GM18951 (cell line): ENCODE measurements around the gene PC.

ENCODE experiments used
- POLR2A ChIP-seq: IDR thresholded peaks from 4 replicates; pipeline ENCODE4 v1.6.1; 2011; ENCODE audit warnings: mild to moderate bottlenecking; ENCODE audit not compliant: insufficient read length, insufficient read depth; ENCODE audit errors: extremely low read depth
- in situ Hi-C: fragments of 300-500 bp; cut with MboI; formaldehyde crosslinking; loops from one replicate; pipeline ENCODE4 v1.12.0; 2022; ENCODE audit warnings: low sequenced_read_pairs, mixed read lengths, inconsistent platforms; ENCODE audit not compliant: unreplicated experiment

PC gene

GRCh38 chr11:66848671-66849500 is 109.3 kb downstream of the PC start:
- in situ Hi-C loops: loop anchor here (25.0 kb wide), 1 partner anchor 287 kb away; the partner anchor contains the start of gene CTSF
- TF ChIP-seq POLR2A: no peak

- TF ChIP-seq POLR2A: no peak
- in situ Hi-C loops: loop anchor here (25.0 kb wide), 1 partner anchor 285 kb away; the partner anchor contains the start of gene CTSF
Observed at GRCh38 chr11:66847461-66848232, 110.5 kb downstream of the PC start.

- in situ Hi-C loops: loop anchor here (25.0 kb wide), 1 partner anchor 284 kb away; the partner anchor contains the start of gene CTSF
Observed at GRCh38 chr11:66846671-66847091, 111.5 kb downstream of the PC start.

GRCh38 chr11:66845876-66846212 is 112.3 kb downstream of the PC start:
- TF ChIP-seq POLR2A: no peak
- in situ Hi-C loops: loop anchor here (25.0 kb wide), 1 partner anchor 284 kb away; the partner anchor contains the start of gene CTSF

More at GRCh38 chr11:66846671-66847091, 111.5 kb downstream of the PC start:
- no peak for TF ChIP-seq POLR2A

- TF ChIP-seq POLR2A: no peak
- in situ Hi-C loops: loop anchor here (25.0 kb wide), 1 partner anchor 283 kb away; the partner anchor contains the start of gene CTSF
Observed at GRCh38 chr11:66845143-66845875, 112.9 kb downstream of the PC start.

GRCh38 chr11:66844496-66845142 is 113.6 kb downstream of the PC start:
- in situ Hi-C loops: loop anchor here (25.0 kb wide), 1 partner anchor 282 kb away; the partner anchor contains the start of gene CTSF
- TF ChIP-seq POLR2A: no peak

- no peak for TF ChIP-seq POLR2A
- in situ Hi-C loops: loop anchor here (25.0 kb wide), 1 partner anchor 282 kb away; the partner anchor contains the start of gene CTSF
Observed at GRCh38 chr11:66843776-66844495, 114.2 kb downstream of the PC start.

GRCh38 chr11:66842896-66843775 is 115.0 kb downstream of the PC start, which contains the start of gene RCE1:
Gene RCE1, plus strand, starts transcription at chr11:66843441. Its CDS starts 15 bp downstream, at chr11:66843456.
- in situ Hi-C loops: loop anchor here (25.0 kb wide), 1 partner anchor 281 kb away; the partner anchor contains the start of gene CTSF
- TF ChIP-seq POLR2A: peak; percentile 96

GRCh38 chr11:66842501-66842895 is 115.7 kb downstream of the PC start:
- in situ Hi-C loops: loop anchor here (25.0 kb wide), 1 partner anchor 280 kb away; the partner anchor contains the start of gene CTSF
- no peak for TF ChIP-seq POLR2A

GRCh38 chr11:66841861-66842260 is 116.3 kb downstream of the PC start:
- no peak for TF ChIP-seq POLR2A
- in situ Hi-C loops: loop anchor here (25.0 kb wide), 1 partner anchor 280 kb away; the partner anchor contains the start of gene CTSF

- in situ Hi-C loops: loop anchor here (25.0 kb wide), 1 partner anchor 278 kb away; the partner anchor contains the start of gene CTSF
- peak; percentile 15 for TF ChIP-seq POLR2A
Observed at GRCh38 chr11:66840317-66841091, 117.7 kb downstream of the PC start.
